ENCODE results near the gene DHX16. TPM values are rescaled to one million over a fixed set of nuclear protein-coding genes. Genes with fewer than 3 reads are reported as not detected.
A peak's percentile ranks its signal among the peaks of the same experiment; 100 is the strongest.

DHX16 gene
- total RNA-seq, 1 experiment from 2014 or later = 44.5 TPM

- ATAC-seq = peak; percentile 78
- Histone ChIP-seq H3K4me3 (ENCODE audit: low read depth in 2 of 2, low read length in 2 of 2) (peak within 1 kb of the TSS; percentile 56 to 86), H3K27me3 (ENCODE audit: control insufficient read depth, insufficient read depth, low read length) (no peaks in the 10 kb centered on the region), H3K4me1 (ENCODE audit: control insufficient read depth, insufficient read depth, low read length) (peaks cover 33% of the 10 kb centered on the region), H3K9me3 (ENCODE audit: control insufficient read depth, insufficient read depth, low read depth, low read length) (no peaks in the 10 kb centered on the region), H3K27ac (ENCODE audit: low read length) (peak within 1 kb of the TSS; percentile 87), H3K36me3 (ENCODE audit: control insufficient read depth, insufficient read depth, low read length) (no peaks in the 10 kb centered on the region)
- no peak for TF ChIP-seq TCF7L2 (IDR thresholded peaks at IDR 0.05; ENCODE audit: low read depth, low read length)
- peak; percentile 48; the same call in 1 of the 2 replicates for TF ChIP-seq POLR2AphosphoS5 (IDR thresholded peaks at IDR 0.05; ENCODE audit: low read depth, low read length)
- TF ChIP-seq SIN3A (IDR thresholded peaks at IDR 0.05; ENCODE audit: borderline replicate concordance, insufficient read depth, low read depth, low read length) = peak; percentile 69; the same call in 1 of the 2 replicates
- no peak for TF ChIP-seq CTCF (IDR thresholded peaks at IDR 0.05)
- DNase-seq (ENCODE audit: low read depth, low spot score) = peak; percentile 55
- intact Hi-C loops (cut with micrococcal nuclease; ENCODE audit: unreplicated experiment) (no loop called here), in situ Hi-C loops (cut with HindIII; ENCODE audit: low pct_unique_long_range_greater_than_20kb, low sequenced_read_pairs) (no loop called here)
- CTCF ChIA-PET = interaction anchor here (0.6 kb wide), 1 partner anchor 502 kb away, joined by 6 read pairs; no protein-coding TSS in a partner anchor
- no TSS peak for BruUV-seq (replicated peaks)
- POLR2A ChIA-PET = interaction anchor here (0.9 to 1.1 kb wide), 3 partner anchors 18 to 31 kb away, joined by 4 to 5 read pairs (median 4); partner anchors contain the start of genes DHX16 and MDC1
Observed at GRCh38 chr6:30690403-30691207, 17.8 kb upstream of the DHX16 start, which contains the start of gene NRM. Gene NRM (minus strand): TSS chr6:30690984. CDS start chr6:30690974, 10 bp downstream.

DNA sequence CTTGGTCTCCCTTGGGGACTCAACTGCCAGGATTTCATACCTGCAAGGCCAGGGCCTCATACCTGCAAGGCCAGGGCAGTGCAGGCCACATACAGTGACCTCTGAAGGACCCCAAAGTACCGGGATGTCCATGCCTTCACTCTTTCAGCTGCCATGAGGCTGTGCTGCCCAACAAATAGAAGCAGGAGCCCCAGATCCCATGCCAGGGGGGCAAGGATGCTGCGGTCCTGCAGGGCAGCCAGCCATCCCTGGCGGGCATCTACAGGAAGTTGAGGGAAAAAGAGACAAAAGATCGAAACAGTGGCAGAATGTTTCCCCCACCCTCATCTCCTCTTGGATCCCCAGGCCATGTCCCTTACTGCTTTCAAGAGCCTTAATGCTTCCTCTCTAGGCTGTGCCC lies 17.2 kb upstream of the DHX16 start:
- H3K27me3 ChIP-seq (ENCODE audit: control insufficient read depth, insufficient read depth, low read length) = no peaks in the 10 kb centered on the region
- DNase-seq (ENCODE audit: low read depth, low spot score) (no peak), ATAC-seq (no peak)
- H3K4me1 ChIP-seq (ENCODE audit: control insufficient read depth, insufficient read depth, low read length) = peaks cover 38% of the 10 kb centered on the region
- ChIA-PET CTCF (interaction anchor here (0.7 kb wide), 1 partner anchor 112 kb away, joined by 3 read pairs; no protein-coding TSS in a partner anchor), POLR2A (no interaction called here)
- intact Hi-C loops (cut with micrococcal nuclease; ENCODE audit: unreplicated experiment) = no loop called here
- no peaks in the 10 kb centered on the region for H3K36me3 ChIP-seq (ENCODE audit: control insufficient read depth, insufficient read depth, low read length)
- peak overlapping the region; percentile 56 to 86 for H3K4me3 ChIP-seq (ENCODE audit: low read depth in 2 of 2, low read length in 2 of 2)
- TF ChIP-seq TCF7L2 (IDR thresholded peaks at IDR 0.05; ENCODE audit: low read depth, low read length) = no peak
- no peak for TF ChIP-seq REST (IDR thresholded peaks at IDR 0.05; ENCODE audit: insufficient read depth in 1 of 2, low read depth in 2 of 2, low read length in 1 of 2)
- TF ChIP-seq SIN3A (IDR thresholded peaks at IDR 0.05; ENCODE audit: borderline replicate concordance, insufficient read depth, low read depth, low read length) = no peak
- no peak for TF ChIP-seq POLR2AphosphoS5 (IDR thresholded peaks at IDR 0.05; ENCODE audit: low read depth, low read length)
- no peak for TF ChIP-seq CTCF (IDR thresholded peaks at IDR 0.05)
- H3K9me3 ChIP-seq (ENCODE audit: control insufficient read depth, insufficient read depth, low read depth, low read length) = no peaks in the 10 kb centered on the region
- in situ Hi-C loops (cut with HindIII; ENCODE audit: low pct_unique_long_range_greater_than_20kb, low sequenced_read_pairs) = no loop called here
- peak overlapping the region; percentile 87 for H3K27ac ChIP-seq (ENCODE audit: low read length)
- no TSS peak for BruUV-seq (replicated peaks)
